Thymus (tissue), 11 donors: ENCODE data around the gene LMLN. TPM values are rescaled to one million over a fixed set of nuclear protein-coding genes. Genes with fewer than 3 reads are reported as not detected.
A peak's percentile ranks its signal among the peaks of the same experiment; 100 is the strongest.
"Not testable (repeated sequence)": the region's sequence is repeated elsewhere in the genome, so short reads cannot be mapped to it uniquely, and the experiment has no call there.

Experiments
- DNase-seq, 9 donors: peaks; one replicate each; pipeline ENCODE4 v3.0.0-alpha.2; 2013; ENCODE audit warnings: low spot score in 9 of 9, low read depth in 6 of 9, missing footprints in 1 of 9
- H3K27ac ChIP-seq, 2 donors: one replicate each; pipeline ENCODE4 v1.5.1; 2013; ENCODE audit warnings: control low read depth in 1 of 2, low read depth in 1 of 2, low read length in 1 of 2, mild to moderate bottlenecking in 1 of 2, moderate library complexity in 1 of 2
- H3K27me3 ChIP-seq, 2 donors: one replicate each; pipeline ENCODE4 v1.5.1; 2013; ENCODE audit warnings: low read length in 1 of 2; ENCODE audit not compliant: control insufficient read depth in 2 of 2, insufficient read depth in 1 of 2
- H3K36me3 ChIP-seq, 2 donors: one replicate each; pipeline ENCODE4 v1.5.1; 2013; ENCODE audit warnings: low read length in 1 of 2, mild to moderate bottlenecking in 1 of 2, moderate library complexity in 1 of 2; ENCODE audit not compliant: control insufficient read depth in 2 of 2, insufficient read depth in 2 of 2
- H3K4me1 ChIP-seq, 2 donors: one replicate each; pipeline ENCODE4 v1.5.1; 2013; ENCODE audit warnings: low read length in 2 of 2; ENCODE audit not compliant: control insufficient read depth in 2 of 2, insufficient read depth in 2 of 2
- H3K4me3 ChIP-seq, 2 donors: one replicate each; pipeline ENCODE4 v1.5.1; 2013; ENCODE audit warnings: low read length in 2 of 2, control low read depth in 1 of 2, mild to moderate bottlenecking in 1 of 2
- H3K9me3 ChIP-seq, 2 donors: one replicate each; pipeline ENCODE4 v1.5.1; 2013; ENCODE audit warnings: low read length in 1 of 2, mild to moderate bottlenecking in 1 of 2; ENCODE audit not compliant: control insufficient read depth in 2 of 2, insufficient read depth in 1 of 2
- WGBS: extraction: QIAGEN DNeasy Blood & Tissue Kit; methylation state at CpG from one replicate; pipeline ENCODE4 v1.1.7; 2013; 5-methylcytosine and 5-hydroxymethylcytosine counted together
- polyA plus RNA-seq: library from polyadenylated mRNA; stranded (reverse); fragments of 200-250 nt; gene quantifications from one replicate; pipeline ENCODE4 v1.2.3, GENCODE V29; 2013
- total RNA-seq: library from RNA; stranded (reverse); fragments of 120-200 nt; gene quantifications from one replicate; pipeline ENCODE4 v1.2.4, GENCODE V29; 2013
- donor health status: healthy.

Gene LMLN
- total and polyA plus RNA-seq, 2 donors = 1.4 to 2.2 TPM

GRCh38 chr3:197953881-197954280 is 6.1 kb upstream of the LMLN start:
- peaks cover 9 to 30% of the 10 kb centered on the region in 2 donors for H3K4me1 ChIP-seq
- DNase-seq = no peak
- no peak overlapping the region for H3K27ac ChIP-seq
- no peaks in the 10 kb centered on the region for H3K27me3 ChIP-seq
- no peaks in the 10 kb centered on the region for H3K9me3 ChIP-seq
- peaks cover 55 to 64% of the 10 kb centered on the region in 2 donors for H3K36me3 ChIP-seq
- WGBS = 98% methylated on average over 7 of the region's 7 CpGs
- H3K4me3 ChIP-seq = no peak overlapping the region

GRCh38 chr3:197955892-197956477 is 4.0 kb upstream of the LMLN start:
- Histone ChIP-seq H3K36me3 (peaks cover 55 to 64% of the 10 kb centered on the region in 2 donors), H3K9me3 (no peaks in the 10 kb centered on the region), H3K4me1 (peaks cover 10 to 37% of the 10 kb centered on the region in 2 donors), H3K27ac (no peak overlapping the region), H3K27me3 (peaks cover 0 to 3% of the 10 kb centered on the region in 2 donors), H3K4me3 (no peak overlapping the region)
- DNase-seq = no peak
- 98% methylated on average over 4 of the region's 4 CpGs for WGBS

GRCh38 chr3:197956626-197956988 is 3.4 kb upstream of the LMLN start:
- Histone ChIP-seq H3K36me3 (peaks cover 50 to 59% of the 10 kb centered on the region in 2 donors), H3K9me3 (no peaks in the 10 kb centered on the region), H3K27me3 (peaks cover 0 to 3% of the 10 kb centered on the region in 2 donors), H3K4me3 (no peak overlapping the region), H3K4me1 (peaks cover 10 to 31% of the 10 kb centered on the region in 2 donors), H3K27ac (no peak overlapping the region)
- no peak for DNase-seq
- WGBS = 99% methylated on average over 2 of the region's 2 CpGs

GRCh38 chr3:197957790-197958133 is 2.3 kb upstream of the LMLN start:
- Histone ChIP-seq H3K4me3 (no peak overlapping the region), H3K9me3 (no peaks in the 10 kb centered on the region), H3K36me3 (peaks cover 40 to 47% of the 10 kb centered on the region in 2 donors), H3K27me3 (peaks cover 0 to 3% of the 10 kb centered on the region in 2 donors), H3K4me1 (peaks cover 9 to 22% of the 10 kb centered on the region in 2 donors), H3K27ac (no peak overlapping the region)
- 94% methylated on average over 5 of the region's 5 CpGs for WGBS
- DNase-seq = no peak

- Histone ChIP-seq H3K36me3 (peaks cover 34 to 41% of the 10 kb centered on the region in 2 donors), H3K9me3 (no peaks in the 10 kb centered on the region), H3K4me3 (no peak overlapping the region), H3K27ac (no peak overlapping the region), H3K4me1 (peaks cover 9 to 18% of the 10 kb centered on the region in 2 donors), H3K27me3 (peaks cover 0 to 3% of the 10 kb centered on the region in 2 donors)
- over 99% methylated on average over 4 of the region's 4 CpGs for WGBS
- DNase-seq = no peak
Measured at GRCh38 chr3:197958346-197958745, 1.7 kb upstream of the LMLN start.

GRCh38 chr3:197958848-197959247 is 1.2 kb upstream of the LMLN start:
- peaks cover 29 to 36% of the 10 kb centered on the region in 2 donors for H3K36me3 ChIP-seq
- not testable (repeated sequence) for H3K27ac ChIP-seq, H3K9me3 ChIP-seq, H3K4me3 ChIP-seq, DNase-seq, H3K27me3 ChIP-seq
- WGBS = 97% methylated on average over 19 of the region's 19 CpGs
- peaks cover 9 to 18% of the 10 kb centered on the region in 2 donors for H3K4me1 ChIP-seq

- H3K9me3 ChIP-seq = no peaks in the 10 kb centered on the region
- H3K4me3 ChIP-seq = peak overlapping the region; percentile 61 to 85
- peaks cover 23 to 30% of the 10 kb centered on the region in 2 donors for H3K36me3 ChIP-seq
- peaks cover 0 to 3% of the 10 kb centered on the region in 2 donors for H3K27me3 ChIP-seq
- whole genome bisulfite sequencing = 71% methylated on average over 6 of the region's 6 CpGs
- H3K4me1 ChIP-seq = peaks cover 9 to 18% of the 10 kb centered on the region in 2 donors
- DNase-seq = no peak
- peak overlapping the region; percentile 39 to 62 for H3K27ac ChIP-seq
Measured at GRCh38 chr3:197959500-197959890, 522 bp upstream of the LMLN start.

- peaks cover 0 to 3% of the 10 kb centered on the region in 2 donors for H3K27me3 ChIP-seq
- WGBS = 16% methylated on average over 23 of the region's 23 CpGs
- H3K4me1 ChIP-seq = peaks cover 9 to 18% of the 10 kb centered on the region in 2 donors
- H3K27ac ChIP-seq = peak overlapping the region in 1 of 2 donors; percentile 21
- H3K9me3 ChIP-seq = no peaks in the 10 kb centered on the region
- H3K36me3 ChIP-seq = peaks cover 12 to 16% of the 10 kb centered on the region in 2 donors
- H3K4me3 ChIP-seq = peak overlapping the region; percentile 61 to 85
- no peak for DNase-seq
Measured at GRCh38 chr3:197960694-197961581, 921 bp downstream of the LMLN start.

- H3K27me3 ChIP-seq = peaks cover 0 to 3% of the 10 kb centered on the region in 2 donors
- no peak overlapping the region for H3K4me3 ChIP-seq
- no peak overlapping the region for H3K27ac ChIP-seq
- H3K9me3 ChIP-seq = no peaks in the 10 kb centered on the region
- peaks cover 7 to 9% of the 10 kb centered on the region in 2 donors for H3K36me3 ChIP-seq
- H3K4me1 ChIP-seq = peaks cover 9 to 18% of the 10 kb centered on the region in 2 donors
- DNase-seq = no peak
- 47% methylated on average over 9 of the region's 9 CpGs for WGBS
Measured at GRCh38 chr3:197961582-197961945, 1.5 kb downstream of the LMLN start.
